Panc1 (cell line): Measurements from ENCODE around the gene SEC61G.
A peak's percentile ranks its signal among the peaks of the same experiment; 100 is the strongest.

ENCODE experiments used
- POLR2AphosphoS5 ChIP-seq: IDR thresholded peaks from 2 replicates; pipeline ENCODE4 v1.6.1; 2012; ENCODE audit warnings: mild to moderate bottlenecking, low read depth, low read length, moderate library complexity
- SIN3A ChIP-seq: IDR thresholded peaks from 2 replicates; pipeline ENCODE4 v1.6.1; 2012; ENCODE audit warnings: low read depth, mild to moderate bottlenecking, low read length, moderate library complexity, borderline replicate concordance; ENCODE audit not compliant: insufficient read depth
- TCF7L2 ChIP-seq: IDR thresholded peaks from 2 replicates; pipeline ENCODE4 v1.6.1; 2011; ENCODE audit warnings: mild to moderate bottlenecking, low read depth, low read length, inconsistent platforms
- TF ChIP-seq, protein P1 (sequence below): fragments of 450-650 bp; IDR thresholded peaks from 2 replicates; pipeline ENCODE4 v1.5.1; 2017; ENCODE audit warnings: mild to moderate bottlenecking
- TF ChIP-seq, protein P2 (sequence below), 2 experiments: IDR thresholded peaks; 2 replicates each; pipeline ENCODE4 v1.6.1; 2011 to 2012; ENCODE audit warnings: low read depth in 2 of 2, control low read depth in 1 of 2, low read length in 1 of 2, mild to moderate bottlenecking in 1 of 2, moderate library complexity in 1 of 2; ENCODE audit not compliant: insufficient read depth in 1 of 2

DNA sequence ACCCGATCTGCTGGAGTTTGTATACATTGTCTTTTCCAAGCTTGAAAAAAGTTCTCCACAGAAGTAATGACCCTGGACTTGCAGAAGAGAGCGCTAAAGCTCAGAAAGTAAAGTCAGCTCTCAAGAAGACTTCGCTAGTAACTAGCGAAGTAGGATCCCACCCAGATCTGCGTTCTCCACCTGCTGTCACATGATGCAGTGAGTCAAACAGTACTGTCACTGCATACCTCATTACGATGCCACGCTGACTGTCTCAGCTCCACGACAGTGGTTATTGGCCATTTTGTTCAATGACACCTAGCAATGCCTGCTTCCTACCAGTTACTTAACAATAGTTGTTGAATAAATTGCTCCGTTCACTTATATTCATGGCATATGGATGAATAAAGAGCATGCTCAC lies 29.7 kb upstream of the SEC61G start:
- TF ChIP-seq, protein P1, sequence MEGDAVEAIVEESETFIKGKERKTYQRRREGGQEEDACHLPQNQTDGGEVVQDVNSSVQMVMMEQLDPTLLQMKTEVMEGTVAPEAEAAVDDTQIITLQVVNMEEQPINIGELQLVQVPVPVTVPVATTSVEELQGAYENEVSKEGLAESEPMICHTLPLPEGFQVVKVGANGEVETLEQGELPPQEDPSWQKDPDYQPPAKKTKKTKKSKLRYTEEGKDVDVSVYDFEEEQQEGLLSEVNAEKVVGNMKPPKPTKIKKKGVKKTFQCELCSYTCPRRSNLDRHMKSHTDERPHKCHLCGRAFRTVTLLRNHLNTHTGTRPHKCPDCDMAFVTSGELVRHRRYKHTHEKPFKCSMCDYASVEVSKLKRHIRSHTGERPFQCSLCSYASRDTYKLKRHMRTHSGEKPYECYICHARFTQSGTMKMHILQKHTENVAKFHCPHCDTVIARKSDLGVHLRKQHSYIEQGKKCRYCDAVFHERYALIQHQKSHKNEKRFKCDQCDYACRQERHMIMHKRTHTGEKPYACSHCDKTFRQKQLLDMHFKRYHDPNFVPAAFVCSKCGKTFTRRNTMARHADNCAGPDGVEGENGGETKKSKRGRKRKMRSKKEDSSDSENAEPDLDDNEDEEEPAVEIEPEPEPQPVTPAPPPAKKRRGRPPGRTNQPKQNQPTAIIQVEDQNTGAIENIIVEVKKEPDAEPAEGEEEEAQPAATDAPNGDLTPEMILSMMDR = peak; percentile 87
- no peak for TF ChIP-seq SIN3A
- no peak; the same call in 1 of the 2 replicates for TF ChIP-seq POLR2AphosphoS5
- TF ChIP-seq, protein P2, sequence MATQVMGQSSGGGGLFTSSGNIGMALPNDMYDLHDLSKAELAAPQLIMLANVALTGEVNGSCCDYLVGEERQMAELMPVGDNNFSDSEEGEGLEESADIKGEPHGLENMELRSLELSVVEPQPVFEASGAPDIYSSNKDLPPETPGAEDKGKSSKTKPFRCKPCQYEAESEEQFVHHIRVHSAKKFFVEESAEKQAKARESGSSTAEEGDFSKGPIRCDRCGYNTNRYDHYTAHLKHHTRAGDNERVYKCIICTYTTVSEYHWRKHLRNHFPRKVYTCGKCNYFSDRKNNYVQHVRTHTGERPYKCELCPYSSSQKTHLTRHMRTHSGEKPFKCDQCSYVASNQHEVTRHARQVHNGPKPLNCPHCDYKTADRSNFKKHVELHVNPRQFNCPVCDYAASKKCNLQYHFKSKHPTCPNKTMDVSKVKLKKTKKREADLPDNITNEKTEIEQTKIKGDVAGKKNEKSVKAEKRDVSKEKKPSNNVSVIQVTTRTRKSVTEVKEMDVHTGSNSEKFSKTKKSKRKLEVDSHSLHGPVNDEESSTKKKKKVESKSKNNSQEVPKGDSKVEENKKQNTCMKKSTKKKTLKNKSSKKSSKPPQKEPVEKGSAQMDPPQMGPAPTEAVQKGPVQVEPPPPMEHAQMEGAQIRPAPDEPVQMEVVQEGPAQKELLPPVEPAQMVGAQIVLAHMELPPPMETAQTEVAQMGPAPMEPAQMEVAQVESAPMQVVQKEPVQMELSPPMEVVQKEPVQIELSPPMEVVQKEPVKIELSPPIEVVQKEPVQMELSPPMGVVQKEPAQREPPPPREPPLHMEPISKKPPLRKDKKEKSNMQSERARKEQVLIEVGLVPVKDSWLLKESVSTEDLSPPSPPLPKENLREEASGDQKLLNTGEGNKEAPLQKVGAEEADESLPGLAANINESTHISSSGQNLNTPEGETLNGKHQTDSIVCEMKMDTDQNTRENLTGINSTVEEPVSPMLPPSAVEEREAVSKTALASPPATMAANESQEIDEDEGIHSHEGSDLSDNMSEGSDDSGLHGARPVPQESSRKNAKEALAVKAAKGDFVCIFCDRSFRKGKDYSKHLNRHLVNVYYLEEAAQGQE (IDR thresholded peaks at IDR 0.05; ENCODE audit: insufficient read depth in 1 of 2, low read depth in 2 of 2, low read length in 1 of 2) = no peak
- no peak for TF ChIP-seq TCF7L2
